Gastroesophageal sphincter (tissue), 3 donors: ENCODE data around the gene GSAP.

Experiments
- EP300 ChIP-seq: sonication (generic); formaldehyde crosslinking; IDR thresholded peaks from one replicate; pipeline ENCODE4 v1.6.1; 2017; ENCODE audit warnings: antibody characterized with exemption, mild to moderate bottlenecking
- POLR2A ChIP-seq, 2 donors: fragments of 450-650 bp; IDR thresholded peaks; one replicate each; pipeline ENCODE4 v1.6.1; 2017; ENCODE audit warnings: antibody characterized with exemption in 2 of 2, mild to moderate bottlenecking in 2 of 2, moderate library complexity in 1 of 2
- POLR2AphosphoS5 ChIP-seq: sonication (generic); formaldehyde crosslinking; IDR thresholded peaks from one replicate; pipeline ENCODE4 v1.6.1; 2017; ENCODE audit warnings: antibody characterized with exemption
- TF ChIP-seq, protein P1 (sequence below), 4 experiments: fragments of 200-600 bp in 2 of 4; fragments of 450-650 bp in 2 of 4; sonication (generic) in 1 of 4; IDR thresholded peaks; one replicate each; pipeline ENCODE4 v1.5.1; 2017 to 2019; ENCODE audit warnings: antibody characterized with exemption in 4 of 4, mild to moderate bottlenecking in 2 of 4, moderate library complexity in 2 of 4

DNA sequence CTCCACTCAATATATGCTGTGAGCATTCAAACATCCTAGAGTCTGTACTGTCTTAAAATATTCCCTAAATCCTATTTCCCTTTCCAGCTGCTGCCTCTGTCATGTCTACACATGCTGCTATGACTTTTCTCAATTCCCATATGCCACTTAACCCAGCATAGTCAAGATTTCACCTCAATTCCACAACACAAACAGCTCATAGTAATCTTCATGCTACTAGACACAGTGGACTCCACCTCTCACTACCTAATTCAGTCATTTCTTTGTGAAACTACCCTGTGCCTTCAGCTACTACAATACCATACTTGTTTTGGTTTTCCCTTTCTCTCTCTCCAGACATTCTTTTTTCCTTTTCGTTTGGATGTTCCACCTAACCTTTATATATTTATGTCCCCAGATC, 45.5 kb downstream of the GSAP start:
- TF ChIP-seq, protein P1, sequence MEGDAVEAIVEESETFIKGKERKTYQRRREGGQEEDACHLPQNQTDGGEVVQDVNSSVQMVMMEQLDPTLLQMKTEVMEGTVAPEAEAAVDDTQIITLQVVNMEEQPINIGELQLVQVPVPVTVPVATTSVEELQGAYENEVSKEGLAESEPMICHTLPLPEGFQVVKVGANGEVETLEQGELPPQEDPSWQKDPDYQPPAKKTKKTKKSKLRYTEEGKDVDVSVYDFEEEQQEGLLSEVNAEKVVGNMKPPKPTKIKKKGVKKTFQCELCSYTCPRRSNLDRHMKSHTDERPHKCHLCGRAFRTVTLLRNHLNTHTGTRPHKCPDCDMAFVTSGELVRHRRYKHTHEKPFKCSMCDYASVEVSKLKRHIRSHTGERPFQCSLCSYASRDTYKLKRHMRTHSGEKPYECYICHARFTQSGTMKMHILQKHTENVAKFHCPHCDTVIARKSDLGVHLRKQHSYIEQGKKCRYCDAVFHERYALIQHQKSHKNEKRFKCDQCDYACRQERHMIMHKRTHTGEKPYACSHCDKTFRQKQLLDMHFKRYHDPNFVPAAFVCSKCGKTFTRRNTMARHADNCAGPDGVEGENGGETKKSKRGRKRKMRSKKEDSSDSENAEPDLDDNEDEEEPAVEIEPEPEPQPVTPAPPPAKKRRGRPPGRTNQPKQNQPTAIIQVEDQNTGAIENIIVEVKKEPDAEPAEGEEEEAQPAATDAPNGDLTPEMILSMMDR (IDR thresholded peaks at IDR 0.05), result no peak
- TF ChIP-seq POLR2AphosphoS5 (no peak), POLR2A (IDR thresholded peaks at IDR 0.05) (no peak), EP300 (no peak)
